Measurements from ENCODE around the gene TOM1L2.
A peak's percentile ranks its signal among the peaks of the same experiment; 100 is the strongest.
"Not testable (repeated sequence)": the region's sequence is repeated elsewhere in the genome, so short reads cannot be mapped to it uniquely, and the experiment has no call there.

The TOM1L2 gene

GRCh38 chr17:17814162-17815061 lies 157.8 kb downstream of the TOM1L2 start:
- no peak for DNase-seq

DNA sequence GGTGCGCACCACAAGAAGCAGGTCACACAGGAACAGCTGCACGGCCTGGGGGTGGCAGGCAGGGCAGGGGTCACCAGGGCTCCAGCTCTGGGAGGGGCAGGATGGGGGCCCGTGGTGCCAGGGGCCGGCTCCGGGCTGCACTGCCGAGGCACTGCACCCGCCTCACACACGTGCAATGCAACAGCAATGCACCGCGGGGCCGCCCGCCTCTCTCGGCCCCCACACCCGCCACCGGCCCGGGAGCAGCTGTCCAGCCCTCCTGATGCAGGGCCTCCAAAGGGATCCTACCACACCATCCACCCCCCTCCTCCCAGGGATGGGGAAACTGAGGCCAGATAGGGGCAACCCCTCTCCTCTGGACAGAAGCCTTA lies 158.5 kb downstream of the TOM1L2 start:
- DNase-seq: no peak

DNA sequence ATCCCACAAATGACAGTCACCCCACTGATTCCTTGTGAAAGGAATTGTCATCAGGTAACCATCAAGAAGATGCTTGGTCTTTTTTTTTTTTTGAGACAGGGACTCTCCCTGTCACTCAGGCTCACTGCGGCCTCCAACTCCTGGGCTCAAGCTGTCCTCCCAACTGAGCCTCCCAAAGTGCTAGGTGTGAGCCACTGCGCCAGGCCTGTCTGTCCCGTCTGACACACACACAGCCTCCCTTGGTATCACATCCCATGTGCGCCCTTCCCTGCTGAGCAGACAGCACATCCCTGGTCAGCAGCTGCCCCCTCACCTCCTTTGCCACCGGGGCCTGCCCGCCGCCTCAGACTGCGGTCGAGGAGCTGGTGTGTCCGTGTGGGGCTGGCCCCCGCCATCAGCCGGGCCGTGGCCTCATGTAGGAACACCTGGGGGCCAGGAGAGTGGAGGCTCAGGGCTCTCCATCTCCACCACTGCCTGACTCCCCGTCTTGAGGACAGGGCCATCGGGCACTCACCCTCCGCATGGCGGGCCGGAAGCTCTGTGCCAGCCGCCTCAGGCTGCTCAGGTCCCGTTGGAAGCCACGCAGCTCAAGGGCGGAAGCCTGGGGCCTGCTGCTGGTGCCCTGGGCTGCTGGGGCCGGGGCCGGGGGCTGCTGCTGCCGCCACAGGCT lies 159.0 kb downstream of the TOM1L2 start:
- no peak for DNase-seq

DNA sequence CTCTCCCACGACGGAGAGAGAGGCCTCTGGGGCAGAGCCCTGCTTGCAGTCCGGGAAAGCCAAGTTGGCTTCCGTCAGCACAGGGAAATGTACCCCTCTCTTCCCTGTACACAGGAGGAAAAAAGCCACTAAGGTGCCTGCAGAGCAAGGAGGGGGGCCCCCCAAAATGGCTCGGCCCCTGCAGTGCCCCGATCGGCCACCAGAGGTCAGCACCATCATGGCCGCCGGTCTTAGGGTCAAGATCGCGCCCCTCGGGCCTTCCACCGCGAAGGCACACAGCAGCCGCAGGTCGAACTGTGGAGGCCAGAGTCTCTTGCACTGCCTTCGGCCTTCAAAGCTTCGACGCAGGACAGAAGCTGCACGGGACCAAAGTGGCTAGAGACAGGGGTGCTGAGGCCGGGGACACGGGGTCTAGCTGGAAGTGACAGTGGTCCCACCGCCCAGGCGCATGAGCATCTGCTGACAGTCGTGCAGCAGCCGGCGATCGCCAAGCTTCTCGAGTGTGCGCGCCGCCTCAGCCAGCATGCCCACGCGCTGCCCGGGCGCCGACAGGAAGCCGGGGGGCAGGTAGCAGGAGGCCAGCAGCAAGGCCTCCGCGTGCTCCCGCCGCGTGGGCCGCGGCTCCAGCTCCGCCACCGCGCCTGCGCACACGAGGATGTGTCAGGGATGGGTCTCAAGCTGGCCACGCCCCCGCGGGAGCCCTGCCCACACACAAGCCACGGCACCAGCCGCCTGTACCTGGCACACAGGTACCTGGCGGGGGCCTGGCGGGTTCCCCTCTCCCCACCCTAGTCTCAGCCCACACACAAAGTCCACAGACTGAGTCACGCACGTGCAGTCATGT lies 159.8 kb downstream of the TOM1L2 start:
- DNase-seq: peak; percentile 29

DNA sequence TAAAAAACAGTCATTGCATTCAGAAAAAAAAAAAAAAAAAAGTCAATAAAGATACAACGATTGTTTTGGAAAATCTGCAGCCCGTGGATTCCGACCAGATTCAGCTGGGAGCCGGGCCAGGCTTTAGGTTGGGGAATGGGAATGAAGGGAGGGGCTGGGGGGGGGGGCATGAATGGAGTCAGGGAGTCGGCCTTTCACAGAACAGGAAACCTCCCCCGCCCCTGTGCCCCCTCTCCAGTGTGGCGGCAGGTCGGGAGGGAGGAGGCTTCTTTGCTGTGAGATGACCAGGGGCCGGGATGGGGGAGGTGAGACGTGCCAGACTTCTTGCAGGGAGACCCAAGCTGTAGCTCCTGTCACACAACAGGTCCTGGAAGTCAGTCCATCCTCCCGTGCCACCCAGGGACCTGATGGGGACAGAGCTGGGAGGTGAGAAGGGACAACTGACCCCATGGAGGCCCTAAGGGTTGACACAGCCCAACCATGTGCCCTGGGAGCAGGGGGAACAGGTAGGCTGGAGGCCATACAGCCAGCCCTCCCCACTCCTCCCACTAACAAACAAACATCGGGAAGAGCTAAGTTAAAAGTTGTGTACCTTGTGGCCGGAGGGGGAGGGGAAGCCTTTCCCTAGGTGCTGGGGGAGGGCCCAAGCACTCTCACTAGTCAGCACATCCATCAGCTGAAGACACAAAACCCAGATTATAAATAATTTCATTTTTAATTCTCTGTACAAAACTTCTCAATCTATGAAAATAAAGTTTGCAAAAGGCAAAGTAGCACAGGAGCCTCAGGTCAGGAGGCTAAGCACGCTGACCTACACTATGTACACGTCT lies 160.6 kb downstream of the TOM1L2 start:
- peak; percentile 66 for DNase-seq

- no peak for DNase-seq
Measured at GRCh38 chr17:17810895-17811248, 161.3 kb downstream of the TOM1L2 start.

- DNase-seq: no peak
Measured at GRCh38 chr17:17810084-17810894, 161.9 kb downstream of the TOM1L2 start.

- DNase-seq: no peak
Measured at GRCh38 chr17:17809531-17810083, 162.6 kb downstream of the TOM1L2 start.

DNA sequence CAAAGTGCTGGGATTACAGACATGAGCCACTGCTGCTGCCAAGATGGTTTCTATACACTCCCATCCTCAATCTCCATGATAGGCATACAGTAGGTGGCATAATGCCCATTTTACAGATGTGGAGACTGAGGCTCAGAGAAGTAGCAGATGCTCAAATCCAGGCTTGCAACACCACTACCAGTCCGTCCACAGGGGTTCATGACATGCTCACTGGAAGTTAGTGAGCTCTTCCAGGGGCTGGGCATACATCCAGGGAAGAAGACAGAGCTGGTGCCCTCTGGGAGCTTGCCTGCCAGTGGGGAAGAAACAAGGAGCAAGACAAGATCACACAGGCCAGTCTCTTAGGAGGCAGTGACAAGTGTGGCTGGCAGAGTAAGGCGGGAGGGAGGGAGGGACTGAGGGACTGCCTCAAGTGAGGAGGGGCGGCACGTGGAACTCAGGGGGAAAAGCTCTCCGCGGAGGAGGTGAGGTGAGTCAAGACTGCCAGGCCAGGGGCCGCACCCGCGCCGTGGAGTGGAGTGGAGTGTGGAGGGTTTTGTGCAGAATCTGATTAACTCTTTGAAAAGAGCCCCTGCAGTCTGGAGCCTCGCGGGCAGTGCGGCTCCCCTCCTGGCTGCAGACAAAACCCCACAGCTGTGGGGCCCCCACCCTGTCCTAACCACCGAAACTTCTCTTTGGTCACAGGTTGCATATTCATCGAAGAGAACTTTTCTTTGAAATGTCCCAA lies 163.3 kb downstream of the TOM1L2 start:
- no peak for DNase-seq

- not testable (repeated sequence) for DNase-seq
Measured at GRCh38 chr17:17808200-17808599, 164.0 kb downstream of the TOM1L2 start.

DNA sequence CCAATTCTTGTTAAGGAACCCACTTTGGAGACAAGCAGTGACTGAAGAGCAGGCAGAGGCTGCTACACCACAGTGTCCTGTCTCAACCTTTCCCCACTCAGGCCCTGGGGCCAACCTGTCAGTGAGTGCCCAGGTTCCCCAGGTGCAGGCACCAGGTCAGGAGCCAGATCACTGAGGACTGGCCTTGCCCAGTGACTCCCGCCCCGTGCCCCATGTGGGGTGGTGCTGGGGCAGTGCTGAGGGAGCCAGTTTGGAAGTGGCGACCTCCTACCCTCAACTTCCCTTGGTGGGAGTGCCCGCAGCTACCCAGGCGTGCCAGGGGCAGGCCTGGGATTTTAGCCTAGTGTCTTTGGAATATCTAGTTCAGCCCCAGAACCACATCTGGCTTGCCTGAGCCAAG lies 164.8 kb downstream of the TOM1L2 start:
- DNase-seq: no peak

DNA sequence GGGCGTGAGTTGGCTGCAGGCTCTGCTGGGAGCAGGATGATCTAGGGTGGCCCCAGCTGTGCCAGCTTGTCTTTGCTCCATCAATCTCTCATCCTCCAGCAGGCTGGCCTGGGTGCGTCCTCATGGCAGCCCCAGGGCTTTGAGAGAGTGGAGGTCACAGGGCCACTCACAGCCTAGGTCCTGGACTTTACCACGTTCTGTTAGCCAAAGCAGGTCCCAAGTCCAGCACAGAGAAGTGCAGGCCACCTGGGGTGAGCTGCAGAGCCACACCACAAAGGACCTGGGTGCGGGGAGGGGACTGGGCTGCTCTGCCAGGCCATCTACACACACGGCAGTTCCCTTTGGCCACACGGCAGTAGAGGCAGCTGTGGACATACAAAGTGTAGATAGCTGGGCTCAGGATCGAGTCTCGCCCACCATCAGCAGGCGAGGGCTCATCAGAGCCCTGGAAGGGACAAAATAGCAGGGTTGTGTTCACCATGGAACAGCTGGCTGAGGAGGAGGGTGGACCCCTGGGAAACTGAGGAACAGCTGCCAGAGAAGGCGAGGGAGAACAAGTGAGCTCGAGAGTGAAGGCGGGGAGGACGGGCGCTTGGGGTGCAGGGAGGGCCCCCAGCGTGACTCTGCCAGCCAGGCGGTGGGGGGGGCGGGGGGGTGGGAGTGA lies 165.5 kb downstream of the TOM1L2 start:
- DNase-seq: no peak

- no peak for DNase-seq
Measured at GRCh38 chr17:17806035-17806434, 166.2 kb downstream of the TOM1L2 start.

GRCh38 chr17:17805575-17805974 lies 166.6 kb downstream of the TOM1L2 start:
- DNase-seq: no peak

DNA sequence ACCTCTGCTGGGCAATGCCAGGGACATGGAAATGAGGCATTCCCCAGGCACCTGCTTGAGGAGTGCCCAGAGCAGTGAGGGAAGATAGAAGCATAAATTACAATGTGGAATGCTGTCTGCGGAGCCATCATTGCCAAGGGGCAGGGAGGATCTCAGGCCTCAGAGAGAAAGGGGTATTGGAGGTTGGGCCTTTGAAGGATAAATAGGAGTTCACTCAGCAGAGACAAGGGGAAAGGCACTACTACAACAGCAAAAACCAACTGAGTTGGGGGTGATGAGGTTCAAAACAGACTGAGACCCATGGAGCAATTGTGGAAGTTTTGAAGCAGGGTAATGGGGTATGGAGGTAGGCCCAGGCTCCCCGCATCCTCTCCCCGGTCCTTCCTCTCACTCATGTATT lies 168.2 kb downstream of the TOM1L2 start:
- DNase-seq: no peak

DNA sequence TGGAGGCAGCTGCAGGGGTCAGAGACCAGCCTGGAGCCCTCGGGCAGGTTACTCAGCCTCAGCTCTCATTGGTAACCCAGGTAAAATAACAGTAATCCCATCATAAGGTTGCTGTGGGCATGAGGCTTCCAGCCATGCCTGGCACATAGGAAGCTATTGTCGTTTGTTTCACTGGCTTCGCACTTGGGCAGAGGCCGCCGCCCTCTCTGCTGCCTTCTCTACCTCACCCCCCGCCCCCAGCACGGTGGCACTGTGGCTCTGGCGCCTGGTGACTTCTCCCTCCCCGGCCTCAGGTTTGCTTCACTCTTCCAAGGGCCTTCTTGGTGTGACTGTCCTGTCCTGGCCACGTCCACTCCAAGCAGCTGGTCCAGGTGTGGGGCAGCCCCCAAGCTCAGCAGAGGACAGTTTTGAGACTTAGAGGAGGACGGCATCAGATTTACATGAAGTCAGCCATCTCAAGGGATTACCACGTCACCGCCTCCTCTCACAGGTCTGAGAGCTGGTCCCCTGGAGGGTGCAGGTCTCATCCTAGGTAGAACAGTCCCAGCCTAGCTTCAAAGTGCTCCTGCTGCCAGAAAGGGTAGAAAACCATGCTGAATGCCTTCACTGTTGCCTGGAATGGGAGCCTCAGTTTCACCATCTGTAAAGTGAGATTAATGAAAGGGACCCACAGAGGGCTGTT lies 170.3 kb downstream of the TOM1L2 start:
- no peak for DNase-seq

- DNase-seq: no peak
Measured at GRCh38 chr17:17800504-17801021, 171.6 kb downstream of the TOM1L2 start.

- no peak for DNase-seq
Measured at GRCh38 chr17:17798573-17799255, 173.5 kb downstream of the TOM1L2 start.

Data from NCI-H510A (cell line).